ENCODE measurements around the gene KLRG1.

The KLRG1 gene

GRCh38 chr12:8970432-8970831 is 18.9 kb upstream of the KLRG1 start:
- Histone ChIP-seq H3K36me3 (ENCODE audit: control insufficient read depth in 5 of 5, insufficient read depth in 5 of 5, low read length in 5 of 5) (no peaks in the 10 kb centered on the region), H3K27me3 (ENCODE audit: control insufficient read depth in 5 of 5, insufficient read depth in 4 of 5, low read length in 5 of 5) (no peaks in the 10 kb centered on the region), H3K27ac (ENCODE audit: low read depth, low read length) (no peak overlapping the region), H3K9me3 (ENCODE audit: control insufficient read depth in 5 of 5, low read length in 5 of 5) (peaks cover 9 to 29% (median 24%) of the 10 kb centered on the region in 5 donors), H3K4me1 (ENCODE audit: control insufficient read depth in 5 of 5, insufficient read depth in 5 of 5, low read length in 5 of 5) (no peaks in the 10 kb centered on the region), H3K4me3 (ENCODE audit: low read depth in 1 of 5, low read length in 5 of 5) (no peak overlapping the region), H3K9ac (ENCODE audit: low read length in 5 of 5) (no peak overlapping the region)

GRCh38 chr12:8980137-8980536 is 9.2 kb upstream of the KLRG1 start:
- no peaks in the 10 kb centered on the region for H3K36me3 ChIP-seq (ENCODE audit: control insufficient read depth in 5 of 5, insufficient read depth in 5 of 5, low read length in 5 of 5)
- no peaks in the 10 kb centered on the region for H3K27me3 ChIP-seq (ENCODE audit: control insufficient read depth in 5 of 5, insufficient read depth in 4 of 5, low read length in 5 of 5)
- H3K4me3 ChIP-seq (ENCODE audit: low read depth in 1 of 5, low read length in 5 of 5) = peak overlapping the region in 2 of 5 donors; percentile 4 to 24

DNA sequence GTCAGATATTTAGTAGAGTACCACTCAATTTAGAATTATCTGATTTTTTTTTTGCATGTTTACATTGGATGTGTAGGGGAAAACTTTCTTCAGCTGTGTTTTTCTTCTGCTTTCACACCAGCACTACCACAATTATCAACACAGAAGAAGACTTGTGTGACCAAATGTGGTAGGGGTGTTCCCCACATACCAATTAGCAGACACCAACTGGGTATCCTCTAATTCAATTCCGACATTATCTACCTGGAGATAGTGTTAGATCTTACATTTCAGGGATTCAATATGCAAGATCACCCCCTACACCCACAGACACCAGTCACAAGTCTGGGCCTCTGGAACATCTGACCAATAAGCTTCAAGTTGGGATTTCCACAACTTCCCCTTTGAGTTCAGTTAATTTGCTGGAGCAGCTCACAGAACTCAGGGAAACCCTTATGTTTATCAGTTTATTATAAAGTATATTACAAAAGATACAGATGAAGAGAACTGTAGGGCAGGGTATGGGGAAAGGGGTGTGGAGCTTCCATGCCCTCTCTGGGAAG is 4.1 kb upstream of the KLRG1 start:
- no peaks in the 10 kb centered on the region for H3K27me3 ChIP-seq (ENCODE audit: control insufficient read depth in 5 of 5, insufficient read depth in 4 of 5, low read length in 5 of 5)
- H3K9ac ChIP-seq (ENCODE audit: low read length in 5 of 5) = no peak overlapping the region
- H3K4me3 ChIP-seq (ENCODE audit: low read depth in 1 of 5, low read length in 5 of 5) = no peak overlapping the region
- peaks cover 3 to 7% (median 6%) of the 10 kb centered on the region in 5 donors for H3K9me3 ChIP-seq (ENCODE audit: control insufficient read depth in 5 of 5, low read length in 5 of 5)
- peaks cover 0 to 46% (median 7%) of the 10 kb centered on the region in 5 donors for H3K4me1 ChIP-seq (ENCODE audit: control insufficient read depth in 5 of 5, insufficient read depth in 5 of 5, low read length in 5 of 5)
- H3K36me3 ChIP-seq (ENCODE audit: control insufficient read depth in 5 of 5, insufficient read depth in 5 of 5, low read length in 5 of 5) = no peaks in the 10 kb centered on the region
- H3K27ac ChIP-seq (ENCODE audit: low read depth, low read length) = no peak overlapping the region

More at GRCh38 chr12:8980137-8980536, 9.2 kb upstream of the KLRG1 start:
- H3K4me1 ChIP-seq (ENCODE audit: control insufficient read depth in 5 of 5, insufficient read depth in 5 of 5, low read length in 5 of 5) = peaks cover 0 to 4% (median 0%) of the 10 kb centered on the region in 5 donors
- no peak overlapping the region for H3K27ac ChIP-seq (ENCODE audit: low read depth, low read length)
- H3K9me3 ChIP-seq (ENCODE audit: control insufficient read depth in 5 of 5, low read length in 5 of 5) = peaks cover 3 to 20% (median 15%) of the 10 kb centered on the region in 5 donors
- H3K9ac ChIP-seq (ENCODE audit: low read length in 5 of 5) = no peak overlapping the region

DNA sequence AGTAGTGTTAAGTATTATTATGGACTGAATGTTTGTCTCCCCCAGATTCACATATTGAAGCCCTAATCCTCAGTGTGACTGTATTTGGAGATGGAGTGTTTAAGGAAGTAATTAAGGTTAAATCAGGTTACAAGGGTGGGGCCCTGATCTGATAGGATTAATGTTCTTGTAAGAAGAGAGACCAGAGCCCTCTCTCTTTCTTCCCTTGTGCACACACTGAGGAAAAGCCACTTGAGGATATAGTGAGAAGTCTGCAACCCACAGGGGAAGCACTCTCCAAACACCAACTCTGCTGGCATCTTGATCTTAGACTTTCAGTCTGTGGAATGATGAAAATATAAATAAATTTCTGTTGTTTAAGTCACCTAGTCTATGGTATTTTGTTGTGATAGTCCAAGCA is 2.2 kb upstream of the KLRG1 start:
- H3K27ac ChIP-seq (ENCODE audit: low read depth, low read length) = peak overlapping the region; percentile 9
- peaks cover 0 to 50% (median 15%) of the 10 kb centered on the region in 5 donors for H3K4me1 ChIP-seq (ENCODE audit: control insufficient read depth in 5 of 5, insufficient read depth in 5 of 5, low read length in 5 of 5)
- H3K9ac ChIP-seq (ENCODE audit: low read length in 5 of 5) = no peak overlapping the region
- no peaks in the 10 kb centered on the region for H3K27me3 ChIP-seq (ENCODE audit: control insufficient read depth in 5 of 5, insufficient read depth in 4 of 5, low read length in 5 of 5)
- no peak overlapping the region for H3K4me3 ChIP-seq (ENCODE audit: low read depth in 1 of 5, low read length in 5 of 5)
- no peaks in the 10 kb centered on the region for H3K36me3 ChIP-seq (ENCODE audit: control insufficient read depth in 5 of 5, insufficient read depth in 5 of 5, low read length in 5 of 5)
- no peaks in the 10 kb centered on the region for H3K9me3 ChIP-seq (ENCODE audit: control insufficient read depth in 5 of 5, low read length in 5 of 5)

DNA sequence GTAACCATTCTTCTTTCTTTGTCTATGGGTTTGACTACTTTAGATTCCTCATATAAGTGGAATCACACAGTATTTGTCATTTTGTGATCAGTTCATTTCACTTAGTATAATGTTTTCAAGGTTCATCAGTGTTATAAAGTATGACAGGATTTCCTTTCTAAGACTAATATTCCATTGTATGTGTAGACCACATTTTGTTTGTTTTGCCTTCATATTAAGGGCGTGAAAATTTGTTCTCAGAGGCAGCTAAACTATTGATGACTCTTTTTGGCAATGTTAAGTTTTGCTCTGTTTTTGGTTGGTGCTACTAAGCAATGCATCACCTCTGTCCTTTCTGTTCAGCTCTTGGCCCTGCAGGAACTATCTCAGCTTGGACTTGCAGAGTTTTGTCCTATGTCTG is 1.7 kb upstream of the KLRG1 start:
- no peaks in the 10 kb centered on the region for H3K9me3 ChIP-seq (ENCODE audit: control insufficient read depth in 5 of 5, low read length in 5 of 5)
- H3K27me3 ChIP-seq (ENCODE audit: control insufficient read depth in 5 of 5, insufficient read depth in 4 of 5, low read length in 5 of 5) = no peaks in the 10 kb centered on the region
- no peaks in the 10 kb centered on the region for H3K36me3 ChIP-seq (ENCODE audit: control insufficient read depth in 5 of 5, insufficient read depth in 5 of 5, low read length in 5 of 5)
- peak overlapping the region; percentile 9 for H3K27ac ChIP-seq (ENCODE audit: low read depth, low read length)
- H3K4me3 ChIP-seq (ENCODE audit: low read depth in 1 of 5, low read length in 5 of 5) = no peak overlapping the region
- peaks cover 0 to 54% (median 17%) of the 10 kb centered on the region in 5 donors for H3K4me1 ChIP-seq (ENCODE audit: control insufficient read depth in 5 of 5, insufficient read depth in 5 of 5, low read length in 5 of 5)
- no peak overlapping the region for H3K9ac ChIP-seq (ENCODE audit: low read length in 5 of 5)

DNA sequence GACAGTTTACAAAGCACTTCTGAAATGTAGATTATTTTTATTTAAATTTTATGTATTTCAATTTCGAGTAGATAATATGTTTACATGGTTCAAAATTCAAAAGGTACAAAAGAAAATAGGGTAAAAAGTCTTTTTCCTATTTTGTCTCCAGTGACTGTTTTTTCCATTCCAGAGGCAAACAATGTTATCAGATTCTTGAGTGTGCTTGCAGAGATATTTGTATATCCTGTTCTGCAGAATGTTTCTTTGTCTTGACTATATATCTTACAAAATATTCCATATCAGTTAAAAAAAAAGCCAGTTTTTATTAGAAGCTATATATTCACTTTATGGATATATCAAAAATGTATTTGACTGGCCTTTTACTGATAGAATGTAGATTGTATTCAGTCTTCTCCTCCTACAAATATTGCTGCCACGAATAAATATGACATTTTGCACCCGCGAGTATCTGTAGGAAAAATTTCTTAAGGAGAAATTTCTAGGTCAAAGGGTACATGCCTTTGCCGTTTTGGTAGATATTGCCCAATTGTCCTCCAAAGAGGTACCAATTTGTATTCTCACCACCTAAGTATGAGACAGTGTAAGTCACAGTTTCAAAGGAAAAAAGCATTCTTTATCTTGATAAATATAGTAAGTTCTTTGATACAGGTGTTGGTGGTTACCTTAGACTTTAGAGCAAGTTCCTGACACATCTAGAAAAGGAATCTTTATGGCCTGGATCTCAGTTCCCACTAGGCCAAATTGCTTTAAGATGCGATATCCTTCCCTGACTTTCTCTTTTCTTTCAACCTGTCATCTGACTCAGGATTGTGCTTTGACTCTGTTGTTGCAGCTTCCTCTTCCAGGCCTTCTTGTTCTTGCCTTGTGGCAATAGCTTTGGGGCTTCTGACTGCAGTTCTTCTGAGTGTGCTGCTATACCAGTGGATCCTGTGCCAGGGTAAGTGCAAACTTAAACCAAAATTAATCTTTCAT is 2.3 kb downstream of the KLRG1 start:
- Histone ChIP-seq H3K4me1 (ENCODE audit: control insufficient read depth in 5 of 5, insufficient read depth in 5 of 5, low read length in 5 of 5) (peaks cover 0 to 60% (median 17%) of the 10 kb centered on the region in 5 donors), H3K9ac (ENCODE audit: low read length in 5 of 5) (peak overlapping the region in 1 of 5 donors; percentile 39), H3K27ac (ENCODE audit: low read depth, low read length) (no peak overlapping the region), H3K4me3 (ENCODE audit: low read depth in 1 of 5, low read length in 5 of 5) (peak overlapping the region in 4 of 5 donors; percentile 7 to 44 (median 24)), H3K36me3 (ENCODE audit: control insufficient read depth in 5 of 5, insufficient read depth in 5 of 5, low read length in 5 of 5) (peaks cover 0 to 2% (median 0%) of the 10 kb centered on the region in 5 donors), H3K27me3 (ENCODE audit: control insufficient read depth in 5 of 5, insufficient read depth in 4 of 5, low read length in 5 of 5) (no peaks in the 10 kb centered on the region), H3K9me3 (ENCODE audit: control insufficient read depth in 5 of 5, low read length in 5 of 5) (no peaks in the 10 kb centered on the region)

DNA sequence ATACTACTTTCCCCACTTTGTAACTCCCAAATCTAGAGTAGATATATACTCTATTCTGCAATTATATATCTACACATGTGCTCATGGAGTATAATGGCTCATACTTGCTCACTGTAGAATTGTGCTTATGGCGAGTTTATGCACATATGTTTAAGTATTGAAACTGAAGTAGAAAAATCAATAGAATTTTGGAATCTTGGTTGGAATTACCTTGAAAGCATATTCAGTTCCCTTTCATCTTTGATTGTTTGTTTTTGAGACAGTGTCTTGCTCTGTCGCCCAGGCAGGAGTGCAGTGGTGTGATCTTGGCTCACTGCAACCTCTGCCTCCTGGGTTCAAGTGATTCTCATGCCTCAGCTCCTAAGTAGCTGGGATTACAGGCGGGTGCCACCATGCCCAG is 4.5 kb downstream of the KLRG1 start:
- Histone ChIP-seq H3K4me3 (ENCODE audit: low read depth in 1 of 5, low read length in 5 of 5) (no peak overlapping the region), H3K9ac (ENCODE audit: low read length in 5 of 5) (no peak overlapping the region), H3K36me3 (ENCODE audit: control insufficient read depth in 5 of 5, insufficient read depth in 5 of 5, low read length in 5 of 5) (peaks cover 0 to 2% (median 0%) of the 10 kb centered on the region in 5 donors), H3K27me3 (ENCODE audit: control insufficient read depth in 5 of 5, insufficient read depth in 4 of 5, low read length in 5 of 5) (no peaks in the 10 kb centered on the region), H3K4me1 (ENCODE audit: control insufficient read depth in 5 of 5, insufficient read depth in 5 of 5, low read length in 5 of 5) (peaks cover 0 to 45% (median 12%) of the 10 kb centered on the region in 5 donors), H3K9me3 (ENCODE audit: control insufficient read depth in 5 of 5, low read length in 5 of 5) (no peaks in the 10 kb centered on the region), H3K27ac (ENCODE audit: low read depth, low read length) (no peak overlapping the region)

GRCh38 chr12:8995021-8995775 is 5.9 kb downstream of the KLRG1 start:
- no peaks in the 10 kb centered on the region for H3K9me3 ChIP-seq (ENCODE audit: control insufficient read depth in 5 of 5, low read length in 5 of 5)
- H3K9ac ChIP-seq (ENCODE audit: low read length in 5 of 5) = no peak overlapping the region
- H3K27ac ChIP-seq (ENCODE audit: low read depth, low read length) = no peak overlapping the region
- peaks cover 0 to 32% (median 10%) of the 10 kb centered on the region in 5 donors for H3K4me1 ChIP-seq (ENCODE audit: control insufficient read depth in 5 of 5, insufficient read depth in 5 of 5, low read length in 5 of 5)
- H3K4me3 ChIP-seq (ENCODE audit: low read depth in 1 of 5, low read length in 5 of 5) = no peak overlapping the region
- H3K27me3 ChIP-seq (ENCODE audit: control insufficient read depth in 5 of 5, insufficient read depth in 4 of 5, low read length in 5 of 5) = no peaks in the 10 kb centered on the region
- peaks cover 0 to 2% (median 0%) of the 10 kb centered on the region in 5 donors for H3K36me3 ChIP-seq (ENCODE audit: control insufficient read depth in 5 of 5, insufficient read depth in 5 of 5, low read length in 5 of 5)

DNA sequence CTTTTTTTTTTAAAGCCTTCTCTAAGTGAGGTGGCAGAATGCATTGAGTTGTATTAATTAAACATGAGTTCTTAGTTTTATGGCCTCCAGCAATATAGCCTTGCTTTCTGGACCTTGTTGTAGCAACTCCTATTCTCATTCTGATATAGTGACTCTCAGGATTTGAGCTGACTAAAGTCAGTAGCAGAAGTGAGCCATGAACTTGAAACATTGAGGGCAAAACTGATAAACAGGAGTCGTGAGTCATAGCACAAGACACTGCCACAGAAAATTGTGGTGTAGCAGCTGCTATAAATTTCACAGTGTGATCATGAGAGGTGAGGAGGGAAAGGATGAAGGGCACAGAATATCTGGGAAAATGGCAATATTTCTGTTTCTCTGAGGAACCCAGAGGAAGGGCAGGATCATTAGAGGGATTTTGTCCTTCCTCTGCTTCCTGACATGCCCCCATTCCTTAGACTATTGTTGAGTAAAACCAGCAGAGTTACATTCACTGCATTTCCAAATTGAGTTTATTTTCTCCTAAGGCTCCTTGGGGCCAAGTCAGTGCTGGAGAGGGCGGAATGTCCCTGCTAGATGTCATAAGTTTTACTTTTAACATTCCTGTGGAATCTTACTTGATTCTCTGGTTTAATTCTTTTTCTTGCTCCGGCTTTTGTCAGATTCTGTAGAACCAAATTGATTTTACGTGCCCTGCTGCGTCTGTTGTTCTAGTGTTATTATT is 7.5 kb downstream of the KLRG1 start:
- H3K36me3 ChIP-seq (ENCODE audit: control insufficient read depth in 5 of 5, insufficient read depth in 5 of 5, low read length in 5 of 5) = peaks cover 0 to 4% (median 0%) of the 10 kb centered on the region in 5 donors
- no peak overlapping the region for H3K4me3 ChIP-seq (ENCODE audit: low read depth in 1 of 5, low read length in 5 of 5)
- peaks cover 0 to 27% (median 5%) of the 10 kb centered on the region in 5 donors for H3K4me1 ChIP-seq (ENCODE audit: control insufficient read depth in 5 of 5, insufficient read depth in 5 of 5, low read length in 5 of 5)
- H3K9ac ChIP-seq (ENCODE audit: low read length in 5 of 5) = no peak overlapping the region
- H3K27ac ChIP-seq (ENCODE audit: low read depth, low read length) = no peak overlapping the region
- H3K9me3 ChIP-seq (ENCODE audit: control insufficient read depth in 5 of 5, low read length in 5 of 5) = no peaks in the 10 kb centered on the region
- no peaks in the 10 kb centered on the region for H3K27me3 ChIP-seq (ENCODE audit: control insufficient read depth in 5 of 5, insufficient read depth in 4 of 5, low read length in 5 of 5)
